ENCODE results near the gene IMMP2L. TPM values are rescaled to one million over a fixed set of nuclear protein-coding genes. Genes with fewer than 3 reads are reported as not detected.

IMMP2L gene
- total RNA-seq, 1 experiment from 2014 or later, result 8.8 TPM

- TF ChIP-seq POLR2AphosphoS5 (IDR thresholded peaks at IDR 0.05; ENCODE audit: low read depth, low read length) (no peak), CTCF (IDR thresholded peaks at IDR 0.05) (no peak), SIN3A (IDR thresholded peaks at IDR 0.05; ENCODE audit: borderline replicate concordance, insufficient read depth, low read depth, low read length) (no peak), TCF7L2 (IDR thresholded peaks at IDR 0.05; ENCODE audit: low read depth, low read length) (no peak), REST (IDR thresholded peaks at IDR 0.05; ENCODE audit: insufficient read depth in 1 of 2, low read depth in 2 of 2, low read length in 1 of 2) (no peak)
- no TSS peak for BruUV-seq (replicated peaks)
- Histone ChIP-seq H3K27ac (ENCODE audit: low read length) (no peak overlapping the region), H3K9me3 (ENCODE audit: control insufficient read depth, insufficient read depth, low read depth, low read length) (0 out of 2 replicates have a peak, but pooled peaks cover 4% of the 10 kb centered on the region), H3K4me1 (ENCODE audit: control insufficient read depth, insufficient read depth, low read length) (no peaks in the 10 kb centered on the region), H3K27me3 (ENCODE audit: control insufficient read depth, insufficient read depth, low read length) (no peaks in the 10 kb centered on the region), H3K36me3 (ENCODE audit: control insufficient read depth, insufficient read depth, low read length) (no peaks in the 10 kb centered on the region), H3K4me3 (ENCODE audit: low read depth in 2 of 2, low read length in 2 of 2) (no peak overlapping the region)
- ChIA-PET POLR2A (no interaction called here), CTCF (no interaction called here)
- intact Hi-C loops (cut with micrococcal nuclease; ENCODE audit: unreplicated experiment) (no loop called here), in situ Hi-C loops (cut with HindIII; ENCODE audit: low pct_unique_long_range_greater_than_20kb, low sequenced_read_pairs) (no loop called here)
- DNase-seq (ENCODE audit: low read depth, low spot score) (no peak), ATAC-seq (no peak)
Observed at GRCh38 chr7:110880971-110881370, 681.3 kb downstream of the IMMP2L start.

- Histone ChIP-seq H3K27ac (ENCODE audit: low read length) (no peak overlapping the region), H3K36me3 (ENCODE audit: control insufficient read depth, insufficient read depth, low read length) (no peaks in the 10 kb centered on the region), H3K4me1 (ENCODE audit: control insufficient read depth, insufficient read depth, low read length) (no peaks in the 10 kb centered on the region), H3K27me3 (ENCODE audit: control insufficient read depth, insufficient read depth, low read length) (no peaks in the 10 kb centered on the region), H3K4me3 (ENCODE audit: low read depth in 2 of 2, low read length in 2 of 2) (no peak overlapping the region), H3K9me3 (ENCODE audit: control insufficient read depth, insufficient read depth, low read depth, low read length) (no peaks in the 10 kb centered on the region)
- TF ChIP-seq SIN3A (IDR thresholded peaks at IDR 0.05; ENCODE audit: borderline replicate concordance, insufficient read depth, low read depth, low read length) (no peak), CTCF (IDR thresholded peaks at IDR 0.05) (no peak), REST (IDR thresholded peaks at IDR 0.05; ENCODE audit: insufficient read depth in 1 of 2, low read depth in 2 of 2, low read length in 1 of 2) (no peak), POLR2AphosphoS5 (IDR thresholded peaks at IDR 0.05; ENCODE audit: low read depth, low read length) (no peak), TCF7L2 (IDR thresholded peaks at IDR 0.05; ENCODE audit: low read depth, low read length) (no peak)
- no peak for DNase-seq (ENCODE audit: low read depth, low spot score)
- ChIA-PET POLR2A (no interaction called here), CTCF (no interaction called here)
- no TSS peak for BruUV-seq (replicated peaks)
- intact Hi-C loops (cut with micrococcal nuclease; ENCODE audit: unreplicated experiment) (no loop called here), in situ Hi-C loops (cut with HindIII; ENCODE audit: low pct_unique_long_range_greater_than_20kb, low sequenced_read_pairs) (no loop called here)
- ATAC-seq, result no peak
Observed at GRCh38 chr7:110877016-110877415, 685.3 kb downstream of the IMMP2L start.
